ENCODE results near the gene CDH4. TPM values are rescaled to one million over a fixed set of nuclear protein-coding genes. Genes with fewer than 3 reads are reported as not detected.

Gene CDH4
- total RNA-seq, 4 donors from 2014 or later, result not detected

DNA sequence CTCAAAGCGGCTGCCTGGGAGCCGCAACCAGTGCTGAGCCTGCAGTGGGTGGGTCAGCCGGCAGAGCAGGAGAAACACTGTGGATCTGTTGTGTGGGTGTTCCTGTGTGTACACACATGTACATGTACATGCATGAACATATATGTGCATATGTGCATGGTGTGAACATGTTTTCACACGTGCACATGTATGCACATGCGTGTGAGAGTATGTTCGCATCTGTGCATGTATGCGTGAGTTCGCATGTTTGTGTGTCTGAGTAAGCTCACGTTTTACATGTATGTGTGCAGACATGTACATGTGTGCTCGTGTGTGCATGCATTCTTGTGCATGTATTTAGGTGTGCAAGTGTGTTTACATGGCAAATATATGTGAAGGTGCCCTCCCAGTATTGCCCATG, 302.6 kb downstream of the CDH4 start:
- Histone ChIP-seq H3K4me3 (no peak overlapping the region), H3K36me3 (no peaks in the 10 kb centered on the region), H3K9me3 (peaks cover 0 to 3% of the 10 kb centered on the region in 2 donors), H3K4me1 (no peaks in the 10 kb centered on the region), H3K27me3 (peaks cover 2% of the 10 kb centered on the region), H3K27ac (no peak overlapping the region)
- intact Hi-C loops (cut with DNase I; ENCODE audit: low total_unique reads) (no loop called here), in situ Hi-C loops (cut with MboI; ENCODE audit: low pct_ligation_motif_present in 1 of 4, low pct_unique_long_range_greater_than_20kb in 1 of 4, low sequenced_read_pairs in 3 of 4) (no loop called here)
- no peak for DNase-seq
- 83 to 100% methylated on average over 3 to 10 of the region's 10 CpGs for WGBS, 2 donors (ENCODE audit: low coverage in 1 of 2)
- TF ChIP-seq POLR2A (IDR thresholded peaks at IDR 0.05) (no peak), EP300 (IDR thresholded peaks at IDR 0.05; ENCODE audit: low read depth) (no peak), CTCF (IDR thresholded peaks at IDR 0.05) (no peak), POLR2AphosphoS5 (IDR thresholded peaks at IDR 0.05) (no peak)

GRCh38 chr20:61555566-61555965, 303.5 kb downstream of the CDH4 start:
- no peaks in the 10 kb centered on the region for H3K27me3 ChIP-seq
- in situ Hi-C loops (cut with MboI; ENCODE audit: low pct_ligation_motif_present in 1 of 4, low pct_unique_long_range_greater_than_20kb in 1 of 4, low sequenced_read_pairs in 3 of 4) (no loop called here), intact Hi-C loops (cut with DNase I; ENCODE audit: low total_unique reads) (no loop called here)
- H3K9me3 ChIP-seq, result peaks cover 0 to 3% of the 10 kb centered on the region in 2 donors
- H3K4me3 ChIP-seq, result no peak overlapping the region
- TF ChIP-seq CTCF (IDR thresholded peaks at IDR 0.05) (no peak), POLR2A (IDR thresholded peaks at IDR 0.05) (no peak), POLR2AphosphoS5 (IDR thresholded peaks at IDR 0.05) (no peak), EP300 (IDR thresholded peaks at IDR 0.05; ENCODE audit: low read depth) (no peak)
- DNase-seq, result no peak
- no peaks in the 10 kb centered on the region for H3K4me1 ChIP-seq
- 67 to 71% methylated on average over 4 to 6 of the region's 6 CpGs for WGBS, 2 donors (ENCODE audit: low coverage in 1 of 2)
- H3K27ac ChIP-seq, result no peak overlapping the region
- H3K36me3 ChIP-seq, result no peaks in the 10 kb centered on the region

DNA sequence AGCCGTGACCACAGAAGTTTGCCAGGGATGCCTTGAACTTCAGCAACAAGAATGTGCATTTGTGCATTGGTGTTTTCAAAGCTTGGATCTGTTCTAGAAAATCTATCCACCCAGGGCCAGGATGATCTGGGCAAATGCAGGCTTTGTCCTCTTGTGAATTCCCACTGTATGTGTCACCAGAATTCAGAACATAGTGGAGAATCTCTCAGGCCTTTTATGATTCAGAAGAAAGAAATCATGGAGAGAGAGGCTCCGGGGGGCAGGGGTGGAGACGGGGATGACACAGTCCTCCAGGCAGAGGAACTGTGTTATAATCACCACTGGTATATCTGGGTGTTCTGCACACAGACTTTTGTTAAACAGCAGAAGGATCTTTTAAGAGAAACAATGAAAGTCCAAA, 304.1 kb downstream of the CDH4 start:
- 85% methylated on average over 3 of the region's 3 CpGs; no CpG with 5 or more reads in 1 of the 2 donors for WGBS, 2 donors (ENCODE audit: low coverage in 1 of 2)
- Histone ChIP-seq H3K4me1 (no peaks in the 10 kb centered on the region), H3K9me3 (peaks cover 0 to 3% of the 10 kb centered on the region in 2 donors), H3K4me3 (no peak overlapping the region), H3K27me3 (no peaks in the 10 kb centered on the region), H3K36me3 (no peaks in the 10 kb centered on the region), H3K27ac (no peak overlapping the region)
- intact Hi-C loops (cut with DNase I; ENCODE audit: low total_unique reads) (no loop called here), in situ Hi-C loops (cut with MboI; ENCODE audit: low pct_ligation_motif_present in 1 of 4, low pct_unique_long_range_greater_than_20kb in 1 of 4, low sequenced_read_pairs in 3 of 4) (no loop called here)
- no peak for TF ChIP-seq POLR2AphosphoS5 (IDR thresholded peaks at IDR 0.05)
- TF ChIP-seq EP300 (IDR thresholded peaks at IDR 0.05; ENCODE audit: low read depth), result no peak
- no peak for TF ChIP-seq CTCF (IDR thresholded peaks at IDR 0.05)
- TF ChIP-seq POLR2A (IDR thresholded peaks at IDR 0.05), result no peak
- DNase-seq, result no peak

GRCh38 chr20:61556673-61557072, 304.6 kb downstream of the CDH4 start:
- in situ Hi-C loops (cut with MboI; ENCODE audit: low pct_ligation_motif_present in 1 of 4, low pct_unique_long_range_greater_than_20kb in 1 of 4, low sequenced_read_pairs in 3 of 4), result no loop called here
- no peak for TF ChIP-seq CTCF (IDR thresholded peaks at IDR 0.05)
- no peak for TF ChIP-seq POLR2A (IDR thresholded peaks at IDR 0.05)
- no peak for TF ChIP-seq POLR2AphosphoS5 (IDR thresholded peaks at IDR 0.05)
- TF ChIP-seq EP300 (IDR thresholded peaks at IDR 0.05; ENCODE audit: low read depth), result no peak
- WGBS, 2 donors (ENCODE audit: low coverage in 1 of 2), result 90 to 93% methylated on average over 6 to 13 of the region's 13 CpGs
- intact Hi-C loops (cut with DNase I; ENCODE audit: low total_unique reads), result no loop called here
- H3K27ac ChIP-seq, result no peak overlapping the region
- H3K4me1 ChIP-seq, result no peaks in the 10 kb centered on the region
- H3K36me3 ChIP-seq, result no peaks in the 10 kb centered on the region
- no peak for DNase-seq
- no peak overlapping the region for H3K4me3 ChIP-seq
- H3K27me3 ChIP-seq, result no peaks in the 10 kb centered on the region
- H3K9me3 ChIP-seq, result peaks cover 0 to 3% of the 10 kb centered on the region in 2 donors
